ENCODE data around the gene ZEB2.

DNA sequence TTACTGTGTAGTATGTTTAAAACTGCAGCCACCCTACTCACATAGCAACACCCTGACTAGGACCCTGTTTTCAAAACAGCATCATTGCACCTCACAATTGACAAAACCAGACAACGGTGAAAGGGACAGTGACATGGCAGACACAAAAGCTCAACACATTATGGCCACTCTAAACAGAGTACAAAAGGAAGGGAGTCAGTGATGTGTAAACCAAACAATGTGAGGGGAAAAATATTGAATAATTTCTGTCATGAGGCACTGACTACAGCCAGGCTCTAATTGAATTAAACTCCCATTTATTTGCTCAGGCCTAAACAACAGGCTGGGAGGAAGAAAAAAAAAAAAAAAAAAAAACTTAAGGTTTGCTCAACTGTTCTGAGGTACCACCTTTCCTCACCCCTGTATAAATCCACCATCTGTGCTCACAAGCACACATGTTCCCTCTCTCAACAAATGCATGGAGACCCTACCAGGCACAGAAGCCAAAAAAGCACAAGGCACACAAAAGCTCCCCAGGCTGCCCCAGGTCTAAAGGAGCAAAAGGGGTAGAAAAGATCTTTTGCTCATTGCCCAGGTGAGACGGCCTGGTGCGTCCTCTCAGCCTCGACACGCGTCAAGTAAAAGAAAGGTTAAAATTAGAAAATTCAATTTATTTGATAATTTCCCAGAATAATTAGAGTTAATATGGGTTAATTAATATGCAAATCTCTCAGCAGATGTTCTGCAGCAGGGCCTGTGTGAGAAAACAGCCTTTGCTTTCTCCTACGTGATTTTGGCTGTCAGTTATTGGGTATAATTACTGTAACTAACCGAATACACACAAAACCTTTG, 80.9 kb downstream of the ZEB2 start:
- TF ChIP-seq POLR2A (IDR thresholded peaks at IDR 0.05) (no peak), CTCF (IDR thresholded peaks at IDR 0.05) (no peak)
